ENCODE data around the gene RFNG. TPM values are rescaled to one million over a fixed set of nuclear protein-coding genes. Genes with fewer than 3 reads are reported as not detected.

The RFNG gene
- polyA plus RNA-seq, 4 donors, result 35.4 to 43.8 (median 39.2) TPM

GRCh38 chr17:82085931-82086764, 34.5 kb upstream of the RFNG start:
- H3K36me3 ChIP-seq (ENCODE audit: control insufficient read depth in 3 of 3, insufficient read depth in 2 of 3, low read depth in 1 of 3, low read length in 3 of 3), result peaks cover 36 to 98% (median 46%) of the 10 kb centered on the region in 3 donors
- H3K9me3 ChIP-seq (ENCODE audit: control insufficient read depth in 2 of 2, insufficient read depth in 1 of 2, low read depth in 1 of 2, low read length in 1 of 2), result no peaks in the 10 kb centered on the region
- DNase-seq, result no peak
- no peak overlapping the region for H3K27ac ChIP-seq (ENCODE audit: low read depth in 1 of 3, low read length in 2 of 3)
- H3K4me1 ChIP-seq (ENCODE audit: control insufficient read depth in 3 of 3, insufficient read depth in 2 of 3, low read depth in 1 of 3, low read length in 2 of 3), result no peaks in the 10 kb centered on the region
- 91 to 93% (median 92%) methylated on average over 19 to 25 of the region's 25 CpGs for WGBS, 3 donors
- FAIRE-seq, result no peak
- H3K27me3 ChIP-seq (ENCODE audit: control insufficient read depth in 3 of 3, insufficient read depth in 3 of 3, low read length in 3 of 3), result no peaks in the 10 kb centered on the region
- no peak overlapping the region for H3K4me3 ChIP-seq (ENCODE audit: low read depth in 1 of 3, low read length in 3 of 3)

GRCh38 chr17:82085031-82085861, 33.6 kb upstream of the RFNG start:
- WGBS, 3 donors, result 89 to 93% (median 91%) methylated on average over 33 to 49 of the region's 49 CpGs

GRCh38 chr17:82084373-82085030, 32.9 kb upstream of the RFNG start:
- no peaks in the 10 kb centered on the region for H3K9me3 ChIP-seq (ENCODE audit: control insufficient read depth in 2 of 2, insufficient read depth in 1 of 2, low read depth in 1 of 2, low read length in 1 of 2)
- FAIRE-seq (no peak), DNase-seq (no peak)
- H3K36me3 ChIP-seq (ENCODE audit: control insufficient read depth in 3 of 3, insufficient read depth in 2 of 3, low read depth in 1 of 3, low read length in 3 of 3), result peaks cover 40 to 98% (median 48%) of the 10 kb centered on the region in 3 donors
- WGBS, 3 donors, result 93 to 94% (median 94%) methylated on average over 29 to 31 of the region's 31 CpGs
- H3K27me3 ChIP-seq (ENCODE audit: control insufficient read depth in 3 of 3, insufficient read depth in 3 of 3, low read length in 3 of 3), result no peaks in the 10 kb centered on the region
- H3K4me3 ChIP-seq (ENCODE audit: low read depth in 1 of 3, low read length in 3 of 3), result no peak overlapping the region
- H3K27ac ChIP-seq (ENCODE audit: low read depth in 1 of 3, low read length in 2 of 3), result no peak overlapping the region
- H3K4me1 ChIP-seq (ENCODE audit: control insufficient read depth in 3 of 3, insufficient read depth in 2 of 3, low read depth in 1 of 3, low read length in 2 of 3), result no peaks in the 10 kb centered on the region

More at GRCh38 chr17:82085031-82085861, 33.6 kb upstream of the RFNG start:
- Histone ChIP-seq H3K27ac (ENCODE audit: low read depth in 1 of 3, low read length in 2 of 3) (no peak overlapping the region), H3K4me1 (ENCODE audit: control insufficient read depth in 3 of 3, insufficient read depth in 2 of 3, low read depth in 1 of 3, low read length in 2 of 3) (no peaks in the 10 kb centered on the region), H3K27me3 (ENCODE audit: control insufficient read depth in 3 of 3, insufficient read depth in 3 of 3, low read length in 3 of 3) (no peaks in the 10 kb centered on the region), H3K9me3 (ENCODE audit: control insufficient read depth in 2 of 2, insufficient read depth in 1 of 2, low read depth in 1 of 2, low read length in 1 of 2) (no peaks in the 10 kb centered on the region), H3K4me3 (ENCODE audit: low read depth in 1 of 3, low read length in 3 of 3) (no peak overlapping the region), H3K36me3 (ENCODE audit: control insufficient read depth in 3 of 3, insufficient read depth in 2 of 3, low read depth in 1 of 3, low read length in 3 of 3) (peaks cover 39 to 98% (median 48%) of the 10 kb centered on the region in 3 donors)
- FAIRE-seq (no peak), DNase-seq (no peak)

- Histone ChIP-seq H3K9me3 (ENCODE audit: control insufficient read depth in 2 of 2, insufficient read depth in 1 of 2, low read depth in 1 of 2, low read length in 1 of 2) (no peaks in the 10 kb centered on the region), H3K4me3 (ENCODE audit: low read depth in 1 of 3, low read length in 3 of 3) (no peak overlapping the region), H3K27ac (ENCODE audit: low read depth in 1 of 3, low read length in 2 of 3) (no peak overlapping the region), H3K27me3 (ENCODE audit: control insufficient read depth in 3 of 3, insufficient read depth in 3 of 3, low read length in 3 of 3) (no peaks in the 10 kb centered on the region), H3K36me3 (ENCODE audit: control insufficient read depth in 3 of 3, insufficient read depth in 2 of 3, low read depth in 1 of 3, low read length in 3 of 3) (peaks cover 40 to 97% (median 50%) of the 10 kb centered on the region in 3 donors), H3K4me1 (ENCODE audit: control insufficient read depth in 3 of 3, insufficient read depth in 2 of 3, low read depth in 1 of 3, low read length in 2 of 3) (no peaks in the 10 kb centered on the region)
- FAIRE-seq, result no peak
- 94 to 96% (median 94%) methylated on average over 46 to 55 of the region's 55 CpGs for WGBS, 3 donors
- DNase-seq, result no peak
Measured at GRCh38 chr17:82083533-82084359, 32.1 kb upstream of the RFNG start.

GRCh38 chr17:82083009-82083408, 31.4 kb upstream of the RFNG start:
- WGBS, 3 donors, result 93 to 95% (median 95%) methylated on average over 24 of the region's 24 CpGs
- no peak for DNase-seq
- FAIRE-seq, result no peak
- H3K27ac ChIP-seq (ENCODE audit: low read depth in 1 of 3, low read length in 2 of 3), result no peak overlapping the region
- H3K4me3 ChIP-seq (ENCODE audit: low read depth in 1 of 3, low read length in 3 of 3), result no peak overlapping the region
- H3K9me3 ChIP-seq (ENCODE audit: control insufficient read depth in 2 of 2, insufficient read depth in 1 of 2, low read depth in 1 of 2, low read length in 1 of 2), result no peaks in the 10 kb centered on the region
- H3K36me3 ChIP-seq (ENCODE audit: control insufficient read depth in 3 of 3, insufficient read depth in 2 of 3, low read depth in 1 of 3, low read length in 3 of 3), result peaks cover 43 to 97% (median 50%) of the 10 kb centered on the region in 3 donors
- no peaks in the 10 kb centered on the region for H3K4me1 ChIP-seq (ENCODE audit: control insufficient read depth in 3 of 3, insufficient read depth in 2 of 3, low read depth in 1 of 3, low read length in 2 of 3)
- no peaks in the 10 kb centered on the region for H3K27me3 ChIP-seq (ENCODE audit: control insufficient read depth in 3 of 3, insufficient read depth in 3 of 3, low read length in 3 of 3)

GRCh38 chr17:82082456-82082855, 30.8 kb upstream of the RFNG start:
- DNase-seq (no peak), FAIRE-seq (no peak)
- Histone ChIP-seq H3K27me3 (ENCODE audit: control insufficient read depth in 3 of 3, insufficient read depth in 3 of 3, low read length in 3 of 3) (no peaks in the 10 kb centered on the region), H3K4me1 (ENCODE audit: control insufficient read depth in 3 of 3, insufficient read depth in 2 of 3, low read depth in 1 of 3, low read length in 2 of 3) (no peaks in the 10 kb centered on the region), H3K27ac (ENCODE audit: low read depth in 1 of 3, low read length in 2 of 3) (no peak overlapping the region), H3K9me3 (ENCODE audit: control insufficient read depth in 2 of 2, insufficient read depth in 1 of 2, low read depth in 1 of 2, low read length in 1 of 2) (no peaks in the 10 kb centered on the region), H3K4me3 (ENCODE audit: low read depth in 1 of 3, low read length in 3 of 3) (no peak overlapping the region), H3K36me3 (ENCODE audit: control insufficient read depth in 3 of 3, insufficient read depth in 2 of 3, low read depth in 1 of 3, low read length in 3 of 3) (peaks cover 44 to 97% (median 48%) of the 10 kb centered on the region in 3 donors)
- 91 to 93% (median 92%) methylated on average over 18 to 19 of the region's 19 CpGs for WGBS, 3 donors

- Histone ChIP-seq H3K36me3 (ENCODE audit: control insufficient read depth in 3 of 3, insufficient read depth in 2 of 3, low read depth in 1 of 3, low read length in 3 of 3) (peaks cover 44 to 94% (median 44%) of the 10 kb centered on the region in 3 donors), H3K4me3 (ENCODE audit: low read depth in 1 of 3, low read length in 3 of 3) (no peak overlapping the region), H3K27me3 (ENCODE audit: control insufficient read depth in 3 of 3, insufficient read depth in 3 of 3, low read length in 3 of 3) (no peaks in the 10 kb centered on the region), H3K9me3 (ENCODE audit: control insufficient read depth in 2 of 2, insufficient read depth in 1 of 2, low read depth in 1 of 2, low read length in 1 of 2) (no peaks in the 10 kb centered on the region), H3K4me1 (ENCODE audit: control insufficient read depth in 3 of 3, insufficient read depth in 2 of 3, low read depth in 1 of 3, low read length in 2 of 3) (no peaks in the 10 kb centered on the region), H3K27ac (ENCODE audit: low read depth in 1 of 3, low read length in 2 of 3) (no peak overlapping the region)
- no peak for FAIRE-seq
- no peak for DNase-seq
- 91 to 93% (median 93%) methylated on average over 18 to 22 of the region's 22 CpGs for WGBS, 3 donors
Measured at GRCh38 chr17:82081966-82082365, 30.4 kb upstream of the RFNG start.

All from small intestine (tissue), 7 donors.